ENCODE results near the gene TCF21. TPM values are rescaled to one million over a fixed set of nuclear protein-coding genes. Genes with fewer than 3 reads are reported as not detected.

The TCF21 gene
- total RNA-seq, 2 experiments from 2014 or later = not detected

GRCh38 chr6:133886104-133886775 is 2.7 kb upstream of the TCF21 start:
- ChIA-PET POLR2A (interaction anchor here (0.7 kb wide), 1 partner anchor 199 kb away, joined by 4 read pairs; no protein-coding TSS in a partner anchor), CTCF (ENCODE audit: unreplicated experiment) (no interaction called here)
- TF ChIP-seq EZH2phosphoT487 (IDR thresholded peaks at IDR 0.05; ENCODE audit: borderline replicate concordance, low read depth, low read length) (no peak), CTCF (conservative IDR thresholded peaks at IDR 0.05; ENCODE audit: low read length) (no peak)
- Histone ChIP-seq H4K20me1 (ENCODE audit: insufficient read depth, low read length) (no peaks in the 10 kb centered on the region), H3K36me3 (ENCODE audit: insufficient read depth, low read length) (no peaks in the 10 kb centered on the region), H3K9me3 (ENCODE audit: low read length) (no peaks in the 10 kb centered on the region), H2AFZ (ENCODE audit: low read length) (no peak overlapping the region), H3K4me1 (ENCODE audit: insufficient read depth, low read length, poor library complexity, severe bottlenecking) (no peaks in the 10 kb centered on the region), H3K79me2 (ENCODE audit: insufficient read depth, low read depth, low read length) (no peaks in the 10 kb centered on the region), H3K4me3 (ENCODE audit: low read depth, low read length, poor library complexity, severe bottlenecking) (no peak overlapping the region), H3K27ac (ENCODE audit: low read depth, low read length, poor library complexity, severe bottlenecking) (no peak overlapping the region), H3K9me2 (ENCODE audit: insufficient read depth, low read length) (no peaks in the 10 kb centered on the region), H3K4me2 (ENCODE audit: low read length) (no peak overlapping the region)
- BruUV-seq (replicated peaks) = no TSS peak
- intact Hi-C loops (cut with micrococcal nuclease; ENCODE audit: unreplicated experiment) = no loop called here
- DNase-seq (ENCODE audit: low spot score) = no peak

- no peak overlapping the region for H3K4me2 ChIP-seq (ENCODE audit: low read length)
- H2AFZ ChIP-seq (ENCODE audit: low read length) = no peak overlapping the region
- H3K27ac ChIP-seq (ENCODE audit: low read depth, low read length, poor library complexity, severe bottlenecking) = no peak overlapping the region
- H4K20me1 ChIP-seq (ENCODE audit: insufficient read depth, low read length) = no peaks in the 10 kb centered on the region
- H3K79me2 ChIP-seq (ENCODE audit: insufficient read depth, low read depth, low read length) = no peaks in the 10 kb centered on the region
- TF ChIP-seq EZH2phosphoT487 (IDR thresholded peaks at IDR 0.05; ENCODE audit: borderline replicate concordance, low read depth, low read length) (no peak), CTCF (conservative IDR thresholded peaks at IDR 0.05; ENCODE audit: low read length) (no peak)
- H3K4me3 ChIP-seq (ENCODE audit: low read depth, low read length, poor library complexity, severe bottlenecking) = no peak overlapping the region
- intact Hi-C loops (cut with micrococcal nuclease; ENCODE audit: unreplicated experiment) = no loop called here
- H3K9me2 ChIP-seq (ENCODE audit: insufficient read depth, low read length) = no peaks in the 10 kb centered on the region
- no peak for DNase-seq (ENCODE audit: low spot score)
- no TSS peak for BruUV-seq (replicated peaks)
- POLR2A ChIA-PET = interaction anchor here (0.5 kb wide), 1 partner anchor 384 kb away, joined by 6 read pairs; no protein-coding TSS in a partner anchor
- no peaks in the 10 kb centered on the region for H3K36me3 ChIP-seq (ENCODE audit: insufficient read depth, low read length)
- H3K9me3 ChIP-seq (ENCODE audit: low read length) = no peaks in the 10 kb centered on the region
- CTCF ChIA-PET (ENCODE audit: unreplicated experiment) = no interaction called here
- no peaks in the 10 kb centered on the region for H3K4me1 ChIP-seq (ENCODE audit: insufficient read depth, low read length, poor library complexity, severe bottlenecking)
Observed at GRCh38 chr6:133887156-133887879, 1.6 kb upstream of the TCF21 start.

- H3K79me2 ChIP-seq (ENCODE audit: insufficient read depth, low read depth, low read length) = no peaks in the 10 kb centered on the region
- DNase-seq (ENCODE audit: low spot score) = no peak
- TF ChIP-seq EZH2phosphoT487 (IDR thresholded peaks at IDR 0.05; ENCODE audit: borderline replicate concordance, low read depth, low read length) = no peak
- TF ChIP-seq CTCF (conservative IDR thresholded peaks at IDR 0.05; ENCODE audit: low read length) = no peak
- H3K36me3 ChIP-seq (ENCODE audit: insufficient read depth, low read length) = no peaks in the 10 kb centered on the region
- no peaks in the 10 kb centered on the region for H4K20me1 ChIP-seq (ENCODE audit: insufficient read depth, low read length)
- no peaks in the 10 kb centered on the region for H3K9me3 ChIP-seq (ENCODE audit: low read length)
- no TSS peak for BruUV-seq (replicated peaks)
- POLR2A ChIA-PET = no interaction called here
- no peak overlapping the region for H2AFZ ChIP-seq (ENCODE audit: low read length)
- intact Hi-C loops (cut with micrococcal nuclease; ENCODE audit: unreplicated experiment) = no loop called here
- H3K9me2 ChIP-seq (ENCODE audit: insufficient read depth, low read length) = no peaks in the 10 kb centered on the region
- H3K27ac ChIP-seq (ENCODE audit: low read depth, low read length, poor library complexity, severe bottlenecking) = no peak overlapping the region
- no peaks in the 10 kb centered on the region for H3K4me1 ChIP-seq (ENCODE audit: insufficient read depth, low read length, poor library complexity, severe bottlenecking)
- no peak overlapping the region for H3K4me3 ChIP-seq (ENCODE audit: low read depth, low read length, poor library complexity, severe bottlenecking)
- H3K4me2 ChIP-seq (ENCODE audit: low read length) = no peak overlapping the region
- CTCF ChIA-PET (ENCODE audit: unreplicated experiment) = no interaction called here
Observed at GRCh38 chr6:133887880-133888230, 1.1 kb upstream of the TCF21 start.

All from OCI-LY7 (cell line).